Astrocyte of the spinal cord (primary cell): ENCODE measurements around the gene FBXO24.
A peak's percentile ranks its signal among the peaks of the same experiment; 100 is the strongest.

Experiments used
- DNase-seq: peaks from one replicate; pipeline ENCODE4 v3.0.0; 2011; ENCODE audit warnings: low read depth, low spot score
- H3K4me3 ChIP-seq: 2 replicates; pipeline ENCODE4 v1.5.1; 2011; ENCODE audit warnings: low read depth, mild to moderate bottlenecking, low read length, moderate library complexity
- CTCF ChIP-seq: IDR thresholded peaks from 2 replicates; pipeline ENCODE4 v1.5.1; 2012; ENCODE audit warnings: low read depth, mild to moderate bottlenecking, low read length, inconsistent platforms
- in situ Hi-C: cut with HindIII; loops from 2 replicates; pipeline ENCODE4 v1.10.0; 2017; ENCODE audit warnings: low sequenced_read_pairs

The FBXO24 gene

GRCh38 chr7:100566018-100566531 lies 20.1 kb upstream of the FBXO24 start:
- in situ Hi-C loops: no loop called here
- no peak for TF ChIP-seq CTCF
- no peak overlapping the region for H3K4me3 ChIP-seq
- DNase-seq: no peak

- TF ChIP-seq CTCF: no peak
- in situ Hi-C loops: no loop called here
- no peak overlapping the region for H3K4me3 ChIP-seq
- peak; percentile 37 for DNase-seq
Measured at GRCh38 chr7:100567031-100567730, 18.9 kb upstream of the FBXO24 start.

DNA sequence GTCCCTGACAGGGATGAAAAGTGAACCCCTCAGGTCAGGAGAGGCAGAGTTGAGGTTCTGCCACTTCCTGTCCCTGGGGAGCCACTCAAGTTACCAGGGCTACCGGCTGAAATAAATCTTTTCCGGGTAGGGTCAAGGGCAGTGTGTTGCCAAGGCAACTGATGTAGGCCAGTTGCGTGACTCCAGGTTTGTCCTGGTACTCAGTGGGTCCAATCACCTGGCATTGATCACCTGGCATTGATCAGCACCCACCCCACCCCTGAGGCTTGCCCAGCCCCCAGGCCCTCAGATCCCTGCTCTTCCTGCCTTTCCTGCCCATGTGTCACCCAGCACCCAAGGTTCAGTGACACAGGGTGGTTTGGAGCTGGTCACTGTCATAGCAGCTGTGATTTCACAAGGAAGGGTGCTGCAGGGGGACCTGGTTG lies 18.4 kb upstream of the FBXO24 start:
- TF ChIP-seq CTCF: no peak
- in situ Hi-C loops: no loop called here

DNA sequence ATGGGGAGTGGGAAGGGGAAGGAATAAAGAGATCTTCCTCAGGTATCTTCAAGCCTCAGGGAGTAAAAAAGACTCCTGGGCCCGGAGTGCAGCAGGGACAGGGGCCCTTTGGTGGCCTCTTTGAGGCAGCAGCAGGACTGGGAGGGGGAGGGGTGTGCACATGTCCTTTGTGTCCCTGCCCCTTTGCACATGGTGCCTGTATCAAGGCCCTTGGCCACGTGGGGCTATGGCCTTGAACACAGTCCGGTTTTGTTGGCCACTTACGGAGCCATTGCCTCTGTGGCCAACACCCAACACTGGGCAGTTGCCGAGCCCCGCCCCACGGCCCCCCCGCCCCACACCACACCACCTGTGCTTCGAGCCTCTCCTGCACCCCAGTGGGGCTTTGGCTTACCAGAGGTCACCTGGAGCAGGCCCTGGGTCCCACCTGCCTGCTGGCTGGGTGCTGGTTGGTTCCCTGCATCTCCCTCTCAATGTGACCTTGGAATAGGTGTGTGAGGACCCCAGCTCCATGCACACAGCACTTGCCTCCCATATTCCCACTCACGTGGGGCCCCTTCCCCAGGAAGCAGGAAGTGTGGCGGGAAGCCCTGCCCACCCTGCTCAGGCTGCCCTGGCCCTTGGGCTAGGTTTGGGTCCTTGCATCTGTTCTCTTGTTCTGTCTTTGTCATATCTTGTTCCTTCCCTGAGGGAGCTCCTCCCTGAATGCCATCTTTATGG lies 17.8 kb upstream of the FBXO24 start:
- H3K4me3 ChIP-seq: no peak overlapping the region
- in situ Hi-C loops: no loop called here
- DNase-seq: no peak
- TF ChIP-seq CTCF: no peak

More for the DNA sequence above, 18.4 kb upstream of the FBXO24 start:
- no peak for DNase-seq
- H3K4me3 ChIP-seq: no peak overlapping the region

DNA sequence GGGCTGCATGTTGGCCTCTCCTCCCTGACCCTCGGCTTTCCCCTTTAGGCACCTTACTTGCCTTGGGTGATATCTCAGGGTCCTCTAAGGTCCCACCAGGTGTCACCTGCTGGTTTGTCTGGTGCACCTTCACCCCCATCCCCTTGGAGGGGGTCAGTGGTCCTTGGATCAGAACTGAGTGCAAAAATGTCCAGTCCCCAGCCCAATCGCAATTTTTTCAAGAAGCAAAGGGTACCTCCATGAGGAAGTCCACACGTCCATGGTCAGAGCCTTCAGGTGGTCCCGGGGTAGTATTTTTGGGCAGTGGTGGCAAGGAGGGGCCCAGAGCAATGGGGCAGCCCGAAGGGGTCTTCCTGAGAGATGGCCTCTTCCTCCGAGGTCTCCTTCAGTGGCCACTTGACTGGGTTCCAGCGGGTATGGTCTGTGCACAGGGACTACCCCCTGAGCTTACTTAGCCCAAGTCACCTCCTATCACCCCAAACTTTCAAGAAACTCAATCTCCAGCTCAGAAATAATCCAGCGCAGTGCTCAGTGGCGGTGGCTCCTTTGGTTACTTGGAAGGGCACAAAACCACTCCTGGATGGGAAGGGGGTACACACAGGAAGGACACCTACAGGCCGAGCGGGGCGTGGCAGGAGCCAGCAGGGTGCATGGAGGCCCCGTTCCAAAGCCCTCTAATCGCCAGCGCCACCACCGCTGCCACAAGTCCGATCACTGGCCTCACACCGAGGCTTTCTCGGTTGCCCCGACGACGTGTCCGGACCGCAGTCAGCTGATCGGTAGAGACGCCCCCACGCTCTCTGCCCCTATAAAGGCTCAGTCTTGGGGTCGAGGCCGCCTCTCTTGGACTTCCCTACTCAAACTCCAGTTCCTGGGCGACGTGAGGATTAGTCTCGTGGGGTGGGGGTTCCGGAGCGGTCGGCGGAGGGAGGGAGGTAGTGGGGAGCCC lies 17.0 kb upstream of the FBXO24 start:
- peak; percentile 36 for DNase-seq
- in situ Hi-C loops: no loop called here
- no peak overlapping the region for H3K4me3 ChIP-seq

More for the DNA sequence above, 17.0 kb upstream of the FBXO24 start:
- TF ChIP-seq CTCF: peak; percentile 43
